ENCODE data around the gene AFAP1L1. TPM values are rescaled to one million over a fixed set of nuclear protein-coding genes. Genes with fewer than 3 reads are reported as not detected.
A peak's percentile ranks its signal among the peaks of the same experiment; 100 is the strongest.

Gene AFAP1L1
- total and polyA plus RNA-seq, 2 of the 13 experiments (the other 11 are each of a cell fraction or from before 2014, with no cell fraction given), result 0.38 to 1.0 TPM

- TF ChIP-seq HNF4G (IDR thresholded peaks at IDR 0.05; ENCODE audit: borderline replicate concordance, low read depth, low read length) (no peak), HNF4G (CRISPR knock-in tag; IDR thresholded peaks at IDR 0.05; ENCODE audit: borderline replicate concordance, low read depth) (peak; percentile 67; the same call in 1 of the 2 replicates), ZNF878 (CRISPR knock-in tag; IDR thresholded peaks at IDR 0.05) (no peak), PHF21A (CRISPR knock-in tag; IDR thresholded peaks at IDR 0.05) (peak; percentile 64), MEIS2 (CRISPR knock-in tag; IDR thresholded peaks at IDR 0.05) (peak; percentile 24; the same call in 1 of the 2 replicates), ATF1 (CRISPR knock-in tag; IDR thresholded peaks at IDR 0.05) (no peak), ELF1 (CRISPR knock-in tag; IDR thresholded peaks at IDR 0.05) (peak; percentile 13; the same call in 1 of the 2 replicates), SCMH1 (CRISPR knock-in tag; IDR thresholded peaks at IDR 0.05; ENCODE audit: borderline replicate concordance) (no peak), POLR2G (IDR thresholded peaks at IDR 0.05; ENCODE audit: low read depth, low read length) (peak; percentile 62), NCOA1 (CRISPR knock-in tag; IDR thresholded peaks at IDR 0.05) (no peak), ZNF407 (CRISPR knock-in tag; IDR thresholded peaks at IDR 0.05; ENCODE audit: not compliant biosample characterization) (no peak), ZBTB4 (CRISPR knock-in tag; IDR thresholded peaks at IDR 0.05; ENCODE audit: borderline replicate concordance) (no peak), ESRRA (CRISPR knock-in tag; IDR thresholded peaks at IDR 0.05; ENCODE audit: low read depth) (no peak)
- TF ChIP-seq, protein P1, sequence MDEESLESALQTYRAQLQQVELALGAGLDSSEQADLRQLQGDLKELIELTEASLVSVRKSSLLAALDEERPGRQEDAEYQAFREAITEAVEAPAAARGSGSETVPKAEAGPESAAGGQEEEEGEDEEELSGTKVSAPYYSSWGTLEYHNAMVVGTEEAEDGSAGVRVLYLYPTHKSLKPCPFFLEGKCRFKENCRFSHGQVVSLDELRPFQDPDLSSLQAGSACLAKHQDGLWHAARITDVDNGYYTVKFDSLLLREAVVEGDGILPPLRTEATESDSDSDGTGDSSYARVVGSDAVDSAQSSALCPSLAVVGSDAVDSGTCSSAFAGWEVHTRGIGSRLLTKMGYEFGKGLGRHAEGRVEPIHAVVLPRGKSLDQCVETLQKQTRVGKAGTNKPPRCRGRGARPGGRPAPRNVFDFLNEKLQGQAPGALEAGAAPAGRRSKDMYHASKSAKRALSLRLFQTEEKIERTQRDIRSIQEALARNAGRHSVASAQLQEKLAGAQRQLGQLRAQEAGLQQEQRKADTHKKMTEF (CRISPR knock-in tag; IDR thresholded peaks at IDR 0.05), result no peak
Observed at GRCh38 chr5:149357370-149358293, 86.0 kb downstream of the AFAP1L1 start, which contains the start of gene PCYOX1L (continued).

Measured in HepG2 (cell line).